Stimulated activated CD8-positive, alpha-beta memory T cell treated with anti-CD3 and anti-CD28 coated beads, Interleukin-15, amount 100 ng/mL, for 4 hours (primary cell): ENCODE measurements around the gene CEBPG.
A peak's percentile ranks its signal among the peaks of the same experiment; 100 is the strongest.

Experiments used
- DNase-seq, 2 donors: peaks; one replicate each; pipeline ENCODE4 v3.0.0-alpha.2; 2020; ENCODE audit warnings: low read depth in 2 of 2

CEBPG gene

DNA sequence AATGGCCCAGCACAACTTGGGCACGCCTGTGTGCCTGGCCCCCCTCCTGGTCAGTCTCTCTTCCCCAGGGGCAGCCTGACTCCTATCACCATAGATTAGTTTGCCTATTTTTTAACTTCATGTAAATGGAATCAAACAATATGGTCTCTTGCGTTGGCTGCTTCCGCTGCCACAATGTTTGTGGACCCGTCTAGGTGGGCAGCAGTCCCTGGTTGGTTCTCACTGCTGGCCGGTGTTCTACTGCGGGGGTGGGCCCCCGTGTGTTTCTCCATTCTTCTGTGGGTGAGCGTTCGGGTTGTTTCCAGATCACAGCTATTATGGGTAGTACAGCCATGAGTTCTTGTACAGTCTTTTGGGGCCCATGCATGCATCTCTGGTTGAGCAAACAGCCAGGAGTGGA lies 47.3 kb downstream of the CEBPG start:
- no peak for DNase-seq

DNA sequence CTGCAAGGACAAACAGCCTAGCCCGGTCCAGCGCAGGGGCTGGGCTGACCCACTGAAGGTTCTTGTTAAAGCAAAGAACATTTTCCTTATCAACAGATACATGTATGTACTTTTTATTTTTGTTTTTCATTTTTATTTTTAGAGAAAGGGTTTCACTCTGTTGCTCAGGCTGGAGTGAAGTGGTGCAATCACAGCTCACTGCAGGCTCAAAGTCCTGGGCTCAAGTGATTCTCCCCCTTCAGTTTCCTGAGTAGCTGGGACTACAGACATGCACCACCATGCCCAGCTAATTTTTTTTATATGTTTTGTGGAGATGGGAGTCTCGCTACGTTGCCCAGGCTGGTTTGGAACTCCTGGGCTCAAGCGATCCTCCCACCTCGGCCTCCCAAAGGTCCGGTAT lies 47.9 kb downstream of the CEBPG start:
- no peak for DNase-seq

DNA sequence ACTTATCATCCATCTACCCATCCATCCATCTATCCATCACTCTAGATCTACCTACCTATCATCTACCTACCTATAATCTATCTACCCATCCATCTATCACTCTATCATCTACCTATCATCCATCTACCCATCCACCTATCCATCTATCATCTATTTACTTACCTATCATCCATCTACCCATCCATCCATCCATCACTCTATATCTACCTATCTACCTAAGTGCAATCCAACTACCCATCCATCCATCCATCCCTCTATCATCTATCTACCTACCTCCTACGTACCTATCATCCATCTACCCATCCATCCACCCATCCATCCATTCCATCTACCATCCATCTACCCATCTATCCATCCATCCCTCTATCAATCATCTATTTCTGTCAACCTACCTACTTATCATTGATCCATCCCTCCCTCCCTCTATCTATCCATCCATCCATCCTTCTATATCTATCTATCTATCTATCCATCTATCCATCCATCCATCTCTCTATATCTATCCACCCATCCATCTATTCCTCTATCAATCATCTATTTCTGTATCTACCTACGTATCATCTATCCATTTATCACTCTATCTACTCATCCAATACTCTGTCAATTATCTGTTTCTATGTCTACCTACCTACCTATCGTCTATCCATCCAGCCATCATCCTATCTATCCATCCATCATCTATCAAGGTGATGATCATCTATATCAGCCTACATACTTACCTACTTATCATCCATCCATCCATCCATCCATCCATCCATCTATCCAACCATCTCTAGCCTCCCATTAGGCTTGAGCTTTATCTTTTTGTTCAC lies 49.1 kb downstream of the CEBPG start:
- no peak for DNase-seq

DNA sequence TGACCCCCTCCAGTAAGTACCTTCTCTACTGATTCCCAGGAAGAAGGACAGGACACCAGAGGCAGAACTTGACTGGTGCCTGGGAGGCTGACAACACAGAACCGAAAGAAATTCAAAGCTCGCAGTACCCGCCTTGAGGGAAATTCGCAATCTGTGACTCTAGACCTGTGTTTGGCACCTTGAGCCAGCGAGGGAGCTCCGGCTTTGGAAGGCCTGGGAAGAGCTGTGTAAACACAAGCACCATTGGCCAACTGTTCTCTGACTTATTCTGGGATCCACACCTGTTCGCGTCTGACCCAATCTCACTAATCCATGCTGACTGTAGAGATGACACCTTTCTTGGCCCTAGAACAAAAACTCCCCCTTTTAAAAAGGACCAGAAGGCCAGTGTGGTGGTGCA lies 50.7 kb downstream of the CEBPG start:
- DNase-seq = no peak

DNA sequence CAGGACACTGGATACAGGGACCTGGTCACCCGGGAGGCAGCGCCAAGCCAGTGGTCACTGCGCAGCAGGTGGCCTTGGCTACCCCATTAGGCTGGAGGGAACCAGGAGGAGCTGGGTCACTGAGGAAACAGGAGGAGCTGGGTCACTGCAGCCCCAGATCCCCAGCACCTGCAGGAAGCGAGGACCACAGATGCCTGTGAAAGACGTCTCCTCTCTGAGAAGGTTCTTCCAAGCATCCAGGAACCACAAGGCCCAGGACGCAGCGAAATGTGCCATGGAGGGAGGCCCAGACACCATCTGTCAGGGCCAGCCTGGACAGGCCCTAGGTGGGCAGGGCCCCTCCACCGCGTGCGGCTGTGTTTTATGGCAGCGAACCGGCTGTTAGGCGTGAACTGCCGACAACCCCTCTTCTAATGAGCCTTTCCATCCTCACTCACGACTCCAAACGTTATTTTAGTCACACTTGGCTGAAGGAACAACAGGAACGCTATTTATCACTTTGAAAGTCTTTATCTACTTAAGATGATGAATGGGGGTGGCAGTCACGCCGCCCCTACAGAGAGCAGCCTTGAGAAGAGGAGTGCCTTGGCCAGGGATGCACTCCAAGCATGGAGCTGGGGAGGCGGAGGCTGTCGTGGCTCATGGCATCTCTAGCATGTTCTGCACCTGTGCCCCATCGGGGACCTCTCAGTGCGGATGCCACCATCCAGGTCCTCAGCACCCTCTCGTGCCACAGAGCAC lies 53.3 kb downstream of the CEBPG start:
- DNase-seq = no peak

DNA sequence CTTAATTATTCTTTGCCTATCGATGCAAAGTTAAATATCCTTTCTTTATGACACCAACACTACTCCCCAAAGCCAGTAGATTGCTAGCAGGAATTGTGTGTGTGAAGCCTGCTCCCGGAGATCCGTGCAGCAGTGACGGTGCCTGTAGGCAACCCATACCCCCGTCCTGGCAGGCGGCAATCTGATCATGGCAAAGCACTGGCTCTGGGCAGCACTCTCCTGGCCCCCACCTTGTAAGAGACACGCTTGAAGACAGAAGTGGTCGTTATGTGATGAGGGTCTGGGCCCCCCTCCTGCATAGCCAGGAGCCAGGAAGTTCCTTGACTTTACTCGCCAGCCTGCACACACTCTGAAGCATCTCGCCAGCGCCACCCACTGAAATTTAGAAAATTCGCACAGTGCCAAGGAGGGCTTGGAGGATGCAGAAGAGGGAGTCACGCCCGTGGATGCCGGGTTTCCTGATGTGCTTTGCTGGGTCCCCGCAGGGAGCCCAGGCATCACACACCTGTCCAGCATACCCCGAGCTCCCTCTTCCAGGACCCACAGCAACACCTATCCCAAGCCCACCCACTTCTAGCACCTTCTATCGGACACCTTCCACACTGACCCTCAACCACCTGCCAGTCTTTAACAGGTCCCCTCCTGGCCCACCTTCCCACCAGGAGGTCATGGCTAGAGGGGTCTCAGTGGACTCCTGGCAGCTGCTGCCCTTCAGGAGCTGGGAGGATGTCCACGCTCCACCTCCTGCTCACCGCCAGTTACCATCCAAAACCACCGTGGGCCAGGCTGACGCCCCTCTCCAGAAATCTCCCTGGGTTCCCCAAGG lies 54.5 kb downstream of the CEBPG start:
- DNase-seq = no peak

DNA sequence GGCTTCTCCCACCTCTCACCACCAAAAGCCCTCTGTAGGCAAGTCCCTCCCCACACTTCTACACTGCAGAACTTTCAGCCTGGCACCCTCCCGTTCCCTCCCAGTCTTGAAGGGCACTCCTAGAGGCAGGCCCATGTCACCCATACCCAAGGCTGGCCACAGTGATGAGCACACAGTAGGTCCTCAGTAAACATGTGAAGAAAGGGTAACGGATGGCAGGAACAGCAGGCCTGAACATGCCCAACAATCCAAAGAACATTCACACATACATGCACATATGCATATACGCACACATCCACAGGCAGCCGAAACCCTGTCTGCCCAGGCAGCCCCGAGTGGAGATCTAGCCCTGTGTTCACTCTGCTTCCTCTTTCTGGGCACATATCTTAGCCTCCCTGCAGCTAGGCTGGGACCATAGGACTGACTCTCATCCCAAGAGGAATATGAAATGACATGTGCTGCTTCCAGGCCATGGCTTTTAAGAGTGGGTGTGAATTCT lies 55.2 kb downstream of the CEBPG start:
- DNase-seq = no peak

DNA sequence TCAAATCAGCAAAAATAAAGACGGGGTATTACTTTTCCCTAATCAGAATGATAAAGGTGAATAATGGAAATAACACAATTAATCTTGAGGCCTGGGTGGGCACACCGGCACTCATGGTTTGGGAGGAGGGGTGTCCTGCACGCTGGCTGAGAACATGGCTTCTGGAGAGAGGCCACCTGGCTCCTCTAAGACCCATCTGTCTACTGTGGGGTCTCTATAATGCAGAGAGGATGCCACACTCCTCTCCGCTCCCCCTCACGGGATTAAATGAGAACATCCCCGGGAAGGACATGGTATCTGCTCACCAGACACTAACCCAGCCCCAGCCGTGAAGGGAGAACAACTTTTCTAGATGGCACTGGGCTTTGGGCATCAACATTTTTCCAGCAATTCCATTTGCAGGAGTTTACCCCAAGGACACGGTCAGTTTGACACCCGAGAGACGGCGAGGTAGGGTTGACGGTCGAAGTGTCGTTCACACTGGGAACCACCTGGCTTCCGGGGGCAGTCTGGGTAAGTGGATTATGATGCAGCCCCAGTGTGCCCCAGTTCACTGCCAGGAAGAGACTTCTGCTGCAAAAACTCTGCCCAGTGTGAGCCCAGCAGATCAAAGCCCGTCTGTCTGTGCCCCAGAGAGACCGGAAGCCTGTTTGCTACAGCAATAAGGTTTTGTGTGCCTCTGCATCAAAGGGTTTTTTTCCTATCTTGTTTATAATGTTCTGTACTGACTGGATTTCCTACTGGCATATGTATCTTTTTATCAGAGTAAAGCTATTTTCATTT lies 56.6 kb downstream of the CEBPG start:
- DNase-seq = no peak

DNA sequence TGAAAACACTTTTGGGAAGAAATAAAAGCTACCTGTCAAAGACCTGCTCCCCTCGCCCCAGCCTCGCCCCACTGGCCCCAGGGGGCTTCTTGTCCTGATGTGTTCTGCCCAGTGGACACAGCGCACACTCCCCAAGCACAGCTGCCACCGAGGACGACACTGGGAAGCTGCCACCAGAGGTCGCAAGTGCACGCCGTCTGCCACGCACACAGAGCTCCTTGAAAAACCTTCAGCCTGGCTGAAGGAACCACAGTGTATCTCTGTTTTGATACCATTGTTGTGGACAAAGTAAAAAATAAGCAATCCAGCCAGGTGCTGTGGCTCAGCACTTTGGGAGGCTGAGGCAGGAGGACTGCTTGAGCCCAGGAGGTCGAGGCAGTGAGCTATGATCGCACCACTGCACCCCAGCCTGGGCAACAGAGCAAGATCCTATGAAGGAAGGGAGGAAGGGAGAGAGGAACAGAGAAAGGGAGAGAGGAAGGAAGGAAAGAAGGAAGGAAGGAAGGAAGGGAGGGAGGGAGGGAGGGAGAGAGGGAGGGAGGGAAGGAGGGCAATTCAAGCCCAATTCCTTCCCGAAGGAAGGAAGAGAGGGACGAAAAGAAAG lies 57.3 kb downstream of the CEBPG start:
- peak in 1 of 2 donors; percentile 15 for DNase-seq

DNA sequence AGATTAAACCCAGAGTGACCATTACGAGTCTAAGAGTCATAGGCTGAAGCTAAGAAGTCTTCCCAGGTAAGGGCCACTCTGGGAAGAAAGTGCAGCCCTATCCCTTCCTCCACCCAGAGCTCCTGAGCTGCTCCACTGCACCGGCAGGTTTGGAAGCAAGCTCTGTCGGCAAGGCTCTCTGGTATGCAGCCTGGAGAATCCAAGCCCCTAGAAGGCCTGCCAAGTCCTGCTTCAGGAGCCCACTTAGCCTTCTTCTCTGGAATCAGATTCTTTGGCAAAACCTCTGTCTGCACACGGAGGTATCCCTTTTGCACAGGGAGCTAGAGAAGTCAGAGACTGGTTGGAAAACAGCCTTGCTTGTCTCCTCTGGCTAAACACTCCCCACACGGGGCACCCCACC lies 58.5 kb downstream of the CEBPG start:
- no peak for DNase-seq
